Stimulated activated CD4-positive, alpha-beta T cell treated with anti-CD3 and anti-CD28 coated beads, Interleukin-4, amount 100 ng/mL, for 4 hours (primary cell): ENCODE measurements around the gene ATP6V0D1.

Source experiments
- DNase-seq, 2 experiments: peaks; one replicate each; pipeline ENCODE4 v3.0.0-alpha.2; 2020

Gene ATP6V0D1

GRCh38 chr16:67388591-67388990 is 92.4 kb downstream of the ATP6V0D1 start:
- DNase-seq = no peak

- DNase-seq = no peak
Measured at GRCh38 chr16:67388191-67388590, 92.8 kb downstream of the ATP6V0D1 start.
